HEK293 (cell line): ENCODE measurements around the gene CCDC81.

Experiments
- CTCF ChIA-PET: fragments of 350-600 bp; formaldehyde crosslinking; extraction: SDS; loops from one replicate; lab custom pipeline; 2021; ENCODE audit warnings: antibody characterized with exemption; lab: Yijun Ruan, JAX
- POLR2A ChIA-PET: fragments of 300-600 bp; formaldehyde crosslinking; extraction: SDS; loops from one replicate; lab custom pipeline; 2020; ENCODE audit warnings: antibody characterized with exemption, inconsistent platforms; lab: Yijun Ruan, JAX
- H3K27ac ChIP-seq: fragments of 200-500 bp; sonication (Bioruptor generic); 2 replicates; pipeline ENCODE4 v1.5.1; 2014; ENCODE audit warnings: low read depth, low read length, control low read depth, inconsistent platforms; ENCODE audit errors: extremely low read depth
- H3K36me3 ChIP-seq, 2 experiments: fragments of 200-500 bp in 1 of 2; sonication (Bioruptor generic) in 1 of 2; 1 replicate in 1 of 2; 2 replicates in 1 of 2; pipeline ENCODE4 v1.5.1; 2014 to 2017; ENCODE audit warnings: inconsistent platforms in 2 of 2, low read length in 2 of 2; ENCODE audit not compliant: control insufficient read depth in 2 of 2, insufficient read depth in 1 of 2
- H3K4me1 ChIP-seq: fragments of 200-500 bp; sonication (Bioruptor generic); 2 replicates; pipeline ENCODE4 v1.5.1; 2014; ENCODE audit warnings: mild to moderate bottlenecking, low read length, inconsistent platforms; ENCODE audit not compliant: control insufficient read depth, insufficient read depth
- H3K4me3 ChIP-seq: 2 replicates; pipeline ENCODE4 v1.5.1; 2011; ENCODE audit warnings: low read depth, mild to moderate bottlenecking, control low read depth, low read length, moderate library complexity
- H3K9me3 ChIP-seq: fragments of 200-500 bp; sonication (Bioruptor generic); 2 replicates; pipeline ENCODE4 v1.5.1; 2014; ENCODE audit warnings: low read depth, low read length, inconsistent platforms; ENCODE audit not compliant: control insufficient read depth, insufficient read depth
- GFI1B ChIP-seq: fragments of 450-650 bp; formaldehyde crosslinking; IDR thresholded peaks from 2 replicates; pipeline ENCODE4 v1.5.1; 2016; ENCODE audit warnings: missing biosample characterization, missing genetic modification characterization
- GLI2 ChIP-seq: fragments of 450-650 bp; formaldehyde crosslinking; IDR thresholded peaks from 2 replicates; pipeline ENCODE4; 2017; ENCODE audit warnings: missing biosample characterization, missing genetic modification characterization, low read depth, borderline replicate concordance
- GLIS1 ChIP-seq: fragments of 450-650 bp; formaldehyde crosslinking; IDR thresholded peaks from 2 replicates; pipeline ENCODE4 v1.5.1; 2016; ENCODE audit warnings: missing biosample characterization, missing genetic modification characterization
- HOXD13 ChIP-seq: sonication (generic); formaldehyde crosslinking; IDR thresholded peaks from 2 replicates; pipeline ENCODE4 v1.8.0; 2022; ENCODE audit warnings: missing genetic modification reagents, borderline replicate concordance
- KLF16 ChIP-seq: fragments of 450-650 bp; formaldehyde crosslinking; IDR thresholded peaks from 2 replicates; pipeline ENCODE4 v1.5.1; 2017; ENCODE audit warnings: missing biosample characterization, missing genetic modification characterization
- SP3 ChIP-seq: fragments of 450-650 bp; formaldehyde crosslinking; IDR thresholded peaks from 2 replicates; pipeline ENCODE4 v1.5.1; 2016; ENCODE audit warnings: missing biosample characterization, missing genetic modification characterization
- TRIM28 ChIP-seq: IDR thresholded peaks from 2 replicates; pipeline ENCODE4 v1.6.1; 2011; ENCODE audit warnings: low read length, control low read depth, borderline replicate concordance
- ZBTB1 ChIP-seq: fragments of 450-650 bp; formaldehyde crosslinking; IDR thresholded peaks from 2 replicates; pipeline ENCODE4 v1.5.1; 2016; ENCODE audit warnings: missing biosample characterization, missing genetic modification characterization
- ZFHX2 ChIP-seq: fragments of 450-650 bp; formaldehyde crosslinking; conservative IDR thresholded peaks from 2 replicates; pipeline ENCODE4 v1.5.1; 2016; ENCODE audit warnings: missing biosample characterization, missing genetic modification characterization
- ZIC2 ChIP-seq: fragments of 450-650 bp; formaldehyde crosslinking; IDR thresholded peaks from 2 replicates; pipeline ENCODE4 v1.5.1; 2016; ENCODE audit warnings: missing biosample characterization, missing genetic modification characterization
- ZNF10 ChIP-seq: fragments of 450-650 bp; formaldehyde crosslinking; IDR thresholded peaks from 2 replicates; pipeline ENCODE4 v1.5.1; 2017; ENCODE audit warnings: missing biosample characterization, missing genetic modification characterization
- ZNF133 ChIP-seq: fragments of 450-650 bp; formaldehyde crosslinking; IDR thresholded peaks from 2 replicates; pipeline ENCODE4 v1.5.1; 2016; ENCODE audit warnings: missing biosample characterization, missing genetic modification characterization
- ZNF175 ChIP-seq: fragments of 450-650 bp; formaldehyde crosslinking; IDR thresholded peaks from 2 replicates; pipeline ENCODE4 v1.5.1; 2016; ENCODE audit warnings: missing biosample characterization, missing genetic modification characterization
- ZNF366 ChIP-seq: fragments of 450-650 bp; formaldehyde crosslinking; conservative IDR thresholded peaks from 2 replicates; pipeline ENCODE4 v1.5.1; 2016; ENCODE audit warnings: missing biosample characterization, missing genetic modification characterization
- ZNF37A ChIP-seq: fragments of 450-650 bp; IDR thresholded peaks from 2 replicates; pipeline ENCODE4 v1.5.1; 2018; ENCODE audit warnings: missing biosample characterization, missing genetic modification characterization
- ZNF416 ChIP-seq: fragments of 450-650 bp; formaldehyde crosslinking; IDR thresholded peaks from 2 replicates; pipeline ENCODE4 v1.5.1; 2016; ENCODE audit warnings: missing biosample characterization, missing genetic modification characterization
- ZNF549 ChIP-seq: fragments of 450-650 bp; IDR thresholded peaks from 2 replicates; pipeline ENCODE4 v1.5.1; 2018; ENCODE audit warnings: missing biosample characterization, missing genetic modification characterization, mild to moderate bottlenecking, inconsistent platforms, moderate library complexity
- ZNF585B ChIP-seq: fragments of 450-650 bp; formaldehyde crosslinking; IDR thresholded peaks from 2 replicates; pipeline ENCODE4 v1.5.1; 2016; ENCODE audit warnings: missing biosample characterization, missing genetic modification characterization
- ZNF654 ChIP-seq: fragments of 450-650 bp; formaldehyde crosslinking; IDR thresholded peaks from 2 replicates; pipeline ENCODE4 v1.5.1; 2016; ENCODE audit warnings: low read depth, missing biosample characterization, missing genetic modification characterization
- ZNF664 ChIP-seq: fragments of 450-650 bp; formaldehyde crosslinking; IDR thresholded peaks from 2 replicates; pipeline ENCODE4 v1.5.1; 2016; ENCODE audit warnings: missing biosample characterization, missing genetic modification characterization
- ZNF701 ChIP-seq: fragments of 450-650 bp; formaldehyde crosslinking; IDR thresholded peaks from 2 replicates; pipeline ENCODE4 v1.5.1; 2016; ENCODE audit warnings: missing biosample characterization, missing genetic modification characterization
- ZNF707 ChIP-seq: fragments of 450-650 bp; formaldehyde crosslinking; IDR thresholded peaks from 2 replicates; pipeline ENCODE4 v1.5.1; 2016; ENCODE audit warnings: missing biosample characterization, missing genetic modification characterization
- ZNF837 ChIP-seq: fragments of 450-650 bp; formaldehyde crosslinking; IDR thresholded peaks from 2 replicates; pipeline ENCODE4 v1.5.1; 2016; ENCODE audit warnings: missing biosample characterization, missing genetic modification characterization
- TF ChIP-seq, protein P1 (sequence below): fragments of 450-650 bp; formaldehyde crosslinking; IDR thresholded peaks from 2 replicates; pipeline ENCODE4 v1.5.1; 2016; ENCODE audit warnings: missing biosample characterization, missing genetic modification characterization
- TF ChIP-seq, protein P2 (sequence below): fragments of 450-650 bp; formaldehyde crosslinking; IDR thresholded peaks from 2 replicates; pipeline ENCODE4 v1.5.1; 2016; ENCODE audit warnings: missing biosample characterization, missing genetic modification characterization, borderline replicate concordance
- TF ChIP-seq, protein P3 (sequence below): fragments of 450-650 bp; formaldehyde crosslinking; IDR thresholded peaks from 2 replicates; pipeline ENCODE4 v1.5.1; 2016; ENCODE audit warnings: missing biosample characterization, missing genetic modification characterization
- TF ChIP-seq, protein P4 (sequence below): fragments of 450-650 bp; IDR thresholded peaks from 2 replicates; pipeline ENCODE4 v1.5.1; 2018; ENCODE audit warnings: missing biosample characterization, mild to moderate bottlenecking, missing genetic modification characterization
- TF ChIP-seq, protein P5 (sequence below): fragments of 450-650 bp; formaldehyde crosslinking; IDR thresholded peaks from 2 replicates; pipeline ENCODE4 v1.5.1; 2016; ENCODE audit warnings: missing biosample characterization, missing genetic modification characterization

Gene CCDC81

DNA sequence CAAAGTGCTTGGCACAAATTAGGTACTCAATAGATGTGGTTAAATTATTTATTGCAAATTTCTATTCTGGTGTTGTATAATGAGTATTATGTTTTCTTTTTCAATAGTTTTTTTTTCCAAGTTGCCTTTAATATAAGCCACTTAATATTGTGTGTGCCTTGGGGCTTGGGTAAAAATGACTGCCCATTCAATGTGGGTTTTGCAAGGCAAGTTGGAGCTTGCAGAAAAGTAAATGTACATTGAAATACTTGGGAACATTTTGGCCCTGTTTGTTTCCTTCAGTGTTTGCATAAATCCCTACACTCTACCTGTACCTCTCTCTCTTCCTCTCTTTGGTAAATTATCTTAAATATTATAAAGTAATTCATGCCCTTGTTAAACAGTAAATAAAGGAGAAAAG is 2.1 kb upstream of the CCDC81 start:
- POLR2A ChIA-PET = no interaction called here
- no peak overlapping the region for H3K4me3 ChIP-seq

DNA sequence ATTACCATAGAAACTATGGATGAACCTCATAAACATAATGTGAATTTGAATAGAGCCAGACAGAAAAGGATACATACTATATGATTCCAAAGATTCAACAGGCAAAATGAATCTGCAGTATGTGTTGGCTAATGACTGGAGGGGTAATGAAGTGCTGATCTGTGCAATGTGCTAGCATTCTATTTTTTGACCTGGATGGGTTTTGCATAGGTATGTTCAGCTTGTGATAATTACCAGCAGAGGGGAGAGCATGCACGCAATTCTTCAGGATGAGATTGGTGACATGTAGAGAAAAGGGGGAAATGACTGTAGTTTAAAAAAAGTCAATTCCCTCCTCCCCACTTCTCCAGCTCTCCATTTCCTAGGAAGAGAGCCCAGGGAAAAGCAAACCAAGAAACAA is 618 bp upstream of the CCDC81 start:
- no peaks in the 10 kb centered on the region for H3K36me3 ChIP-seq
- no peaks in the 10 kb centered on the region for H3K4me1 ChIP-seq
- no peak overlapping the region for H3K4me3 ChIP-seq
- H3K9me3 ChIP-seq = no peaks in the 10 kb centered on the region
- no peak overlapping the region for H3K27ac ChIP-seq
- CTCF ChIA-PET = no interaction called here
- POLR2A ChIA-PET = no interaction called here
- TF ChIP-seq ZNF10 (tag by site-specific recombination) = no peak
- TF ChIP-seq ZNF175 = no peak
- TF ChIP-seq, protein P1, sequence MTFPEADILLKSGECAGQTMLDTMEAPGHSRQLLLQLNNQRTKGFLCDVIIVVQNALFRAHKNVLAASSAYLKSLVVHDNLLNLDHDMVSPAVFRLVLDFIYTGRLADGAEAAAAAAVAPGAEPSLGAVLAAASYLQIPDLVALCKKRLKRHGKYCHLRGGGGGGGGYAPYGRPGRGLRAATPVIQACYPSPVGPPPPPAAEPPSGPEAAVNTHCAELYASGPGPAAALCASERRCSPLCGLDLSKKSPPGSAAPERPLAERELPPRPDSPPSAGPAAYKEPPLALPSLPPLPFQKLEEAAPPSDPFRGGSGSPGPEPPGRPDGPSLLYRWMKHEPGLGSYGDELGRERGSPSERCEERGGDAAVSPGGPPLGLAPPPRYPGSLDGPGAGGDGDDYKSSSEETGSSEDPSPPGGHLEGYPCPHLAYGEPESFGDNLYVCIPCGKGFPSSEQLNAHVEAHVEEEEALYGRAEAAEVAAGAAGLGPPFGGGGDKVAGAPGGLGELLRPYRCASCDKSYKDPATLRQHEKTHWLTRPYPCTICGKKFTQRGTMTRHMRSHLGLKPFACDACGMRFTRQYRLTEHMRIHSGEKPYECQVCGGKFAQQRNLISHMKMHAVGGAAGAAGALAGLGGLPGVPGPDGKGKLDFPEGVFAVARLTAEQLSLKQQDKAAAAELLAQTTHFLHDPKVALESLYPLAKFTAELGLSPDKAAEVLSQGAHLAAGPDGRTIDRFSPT (tag by site-specific recombination) = no peak
- TF ChIP-seq, protein P2, sequence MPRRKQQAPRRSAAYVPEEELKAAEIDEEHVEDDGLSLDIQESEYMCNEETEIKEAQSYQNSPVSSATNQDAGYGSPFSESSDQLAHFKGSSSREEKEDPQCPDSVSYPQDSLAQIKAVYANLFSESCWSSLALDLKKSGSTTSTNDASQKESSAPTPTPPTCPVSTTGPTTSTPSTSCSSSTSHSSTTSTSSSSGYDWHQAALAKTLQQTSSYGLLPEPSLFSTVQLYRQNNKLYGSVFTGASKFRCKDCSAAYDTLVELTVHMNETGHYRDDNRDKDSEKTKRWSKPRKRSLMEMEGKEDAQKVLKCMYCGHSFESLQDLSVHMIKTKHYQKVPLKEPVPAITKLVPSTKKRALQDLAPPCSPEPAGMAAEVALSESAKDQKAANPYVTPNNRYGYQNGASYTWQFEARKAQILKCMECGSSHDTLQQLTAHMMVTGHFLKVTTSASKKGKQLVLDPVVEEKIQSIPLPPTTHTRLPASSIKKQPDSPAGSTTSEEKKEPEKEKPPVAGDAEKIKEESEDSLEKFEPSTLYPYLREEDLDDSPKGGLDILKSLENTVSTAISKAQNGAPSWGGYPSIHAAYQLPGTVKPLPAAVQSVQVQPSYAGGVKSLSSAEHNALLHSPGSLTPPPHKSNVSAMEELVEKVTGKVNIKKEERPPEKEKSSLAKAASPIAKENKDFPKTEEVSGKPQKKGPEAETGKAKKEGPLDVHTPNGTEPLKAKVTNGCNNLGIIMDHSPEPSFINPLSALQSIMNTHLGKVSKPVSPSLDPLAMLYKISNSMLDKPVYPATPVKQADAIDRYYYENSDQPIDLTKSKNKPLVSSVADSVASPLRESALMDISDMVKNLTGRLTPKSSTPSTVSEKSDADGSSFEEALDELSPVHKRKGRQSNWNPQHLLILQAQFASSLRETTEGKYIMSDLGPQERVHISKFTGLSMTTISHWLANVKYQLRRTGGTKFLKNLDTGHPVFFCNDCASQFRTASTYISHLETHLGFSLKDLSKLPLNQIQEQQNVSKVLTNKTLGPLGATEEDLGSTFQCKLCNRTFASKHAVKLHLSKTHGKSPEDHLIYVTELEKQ (tag by site-specific recombination) = no peak
- no peak for TF ChIP-seq ZIC2 (tag by site-specific recombination)
- no peak for TF ChIP-seq GLIS1
- no peak for TF ChIP-seq TRIM28
- TF ChIP-seq, protein P3, sequence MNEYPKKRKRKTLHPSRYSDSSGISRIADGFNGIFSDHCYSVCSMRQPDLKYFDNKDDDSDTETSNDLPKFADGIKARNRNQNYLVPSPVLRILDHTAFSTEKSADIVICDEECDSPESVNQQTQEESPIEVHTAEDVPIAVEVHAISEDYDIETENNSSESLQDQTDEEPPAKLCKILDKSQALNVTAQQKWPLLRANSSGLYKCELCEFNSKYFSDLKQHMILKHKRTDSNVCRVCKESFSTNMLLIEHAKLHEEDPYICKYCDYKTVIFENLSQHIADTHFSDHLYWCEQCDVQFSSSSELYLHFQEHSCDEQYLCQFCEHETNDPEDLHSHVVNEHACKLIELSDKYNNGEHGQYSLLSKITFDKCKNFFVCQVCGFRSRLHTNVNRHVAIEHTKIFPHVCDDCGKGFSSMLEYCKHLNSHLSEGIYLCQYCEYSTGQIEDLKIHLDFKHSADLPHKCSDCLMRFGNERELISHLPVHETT (tag by site-specific recombination) = no peak
- no peak for TF ChIP-seq SP3
- TF ChIP-seq GFI1B (tag by site-specific recombination) = no peak

More for the DNA sequence above, 2.1 kb upstream of the CCDC81 start:
- no peaks in the 10 kb centered on the region for H3K36me3 ChIP-seq
- CTCF ChIA-PET = interaction anchor here (0.8 to 2.3 kb wide), 2 partner anchors 9 to 12 kb away, joined by 3 to 8 read pairs; no protein-coding TSS in a partner anchor
- H3K27ac ChIP-seq = no peak overlapping the region
- H3K9me3 ChIP-seq = no peaks in the 10 kb centered on the region
- no peaks in the 10 kb centered on the region for H3K4me1 ChIP-seq
- TF ChIP-seq ZNF654 (tag by site-specific recombination) (no peak), ZNF416 (tag by site-specific recombination) (no peak), HOXD13 (no peak), ZNF837 (tag by site-specific recombination) (no peak), ZNF701 (no peak), ZNF664 (tag by site-specific recombination) (no peak), KLF16 (no peak), ZBTB1 (tag by site-specific recombination) (no peak), ZNF133 (tag by site-specific recombination) (no peak), ZNF366 (tag by site-specific recombination) (no peak), ZNF549 (tag by site-specific recombination) (no peak), ZNF585B (tag by site-specific recombination) (no peak), ZFHX2 (tag by site-specific recombination) (no peak), GLI2 (no peak), ZNF707 (tag by site-specific recombination) (no peak), ZNF37A (tag by site-specific recombination) (no peak)
- TF ChIP-seq, protein P2 (tag by site-specific recombination) = no peak
- TF ChIP-seq, protein P4, sequence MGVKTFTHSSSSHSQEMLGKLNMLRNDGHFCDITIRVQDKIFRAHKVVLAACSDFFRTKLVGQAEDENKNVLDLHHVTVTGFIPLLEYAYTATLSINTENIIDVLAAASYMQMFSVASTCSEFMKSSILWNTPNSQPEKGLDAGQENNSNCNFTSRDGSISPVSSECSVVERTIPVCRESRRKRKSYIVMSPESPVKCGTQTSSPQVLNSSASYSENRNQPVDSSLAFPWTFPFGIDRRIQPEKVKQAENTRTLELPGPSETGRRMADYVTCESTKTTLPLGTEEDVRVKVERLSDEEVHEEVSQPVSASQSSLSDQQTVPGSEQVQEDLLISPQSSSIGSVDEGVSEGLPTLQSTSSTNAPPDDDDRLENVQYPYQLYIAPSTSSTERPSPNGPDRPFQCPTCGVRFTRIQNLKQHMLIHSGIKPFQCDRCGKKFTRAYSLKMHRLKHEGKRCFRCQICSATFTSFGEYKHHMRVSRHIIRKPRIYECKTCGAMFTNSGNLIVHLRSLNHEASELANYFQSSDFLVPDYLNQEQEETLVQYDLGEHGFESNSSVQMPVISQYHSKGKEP = no peak
- TF ChIP-seq, protein P5, sequence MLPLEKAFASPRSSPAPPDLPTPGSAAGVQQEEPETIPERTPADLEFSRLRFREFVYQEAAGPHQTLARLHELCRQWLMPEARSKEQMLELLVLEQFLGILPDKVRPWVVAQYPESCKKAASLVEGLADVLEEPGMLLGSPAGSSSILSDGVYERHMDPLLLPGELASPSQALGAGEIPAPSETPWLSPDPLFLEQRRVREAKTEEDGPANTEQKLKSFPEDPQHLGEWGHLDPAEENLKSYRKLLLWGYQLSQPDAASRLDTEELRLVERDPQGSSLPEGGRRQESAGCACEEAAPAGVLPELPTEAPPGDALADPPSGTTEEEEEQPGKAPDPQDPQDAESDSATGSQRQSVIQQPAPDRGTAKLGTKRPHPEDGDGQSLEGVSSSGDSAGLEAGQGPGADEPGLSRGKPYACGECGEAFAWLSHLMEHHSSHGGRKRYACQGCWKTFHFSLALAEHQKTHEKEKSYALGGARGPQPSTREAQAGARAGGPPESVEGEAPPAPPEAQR = no peak
